GM03348 (cell line): ENCODE measurements around the gene SPPL2B.
"Not testable (repeated sequence)": the region's sequence is repeated elsewhere in the genome, so short reads cannot be mapped to it uniquely, and the experiment has no call there.

ENCODE experiments used
- DNase-seq: peaks from one replicate; pipeline ENCODE4 v3.0.0; 2012; ENCODE audit warnings: low spot score

The SPPL2B gene

DNA sequence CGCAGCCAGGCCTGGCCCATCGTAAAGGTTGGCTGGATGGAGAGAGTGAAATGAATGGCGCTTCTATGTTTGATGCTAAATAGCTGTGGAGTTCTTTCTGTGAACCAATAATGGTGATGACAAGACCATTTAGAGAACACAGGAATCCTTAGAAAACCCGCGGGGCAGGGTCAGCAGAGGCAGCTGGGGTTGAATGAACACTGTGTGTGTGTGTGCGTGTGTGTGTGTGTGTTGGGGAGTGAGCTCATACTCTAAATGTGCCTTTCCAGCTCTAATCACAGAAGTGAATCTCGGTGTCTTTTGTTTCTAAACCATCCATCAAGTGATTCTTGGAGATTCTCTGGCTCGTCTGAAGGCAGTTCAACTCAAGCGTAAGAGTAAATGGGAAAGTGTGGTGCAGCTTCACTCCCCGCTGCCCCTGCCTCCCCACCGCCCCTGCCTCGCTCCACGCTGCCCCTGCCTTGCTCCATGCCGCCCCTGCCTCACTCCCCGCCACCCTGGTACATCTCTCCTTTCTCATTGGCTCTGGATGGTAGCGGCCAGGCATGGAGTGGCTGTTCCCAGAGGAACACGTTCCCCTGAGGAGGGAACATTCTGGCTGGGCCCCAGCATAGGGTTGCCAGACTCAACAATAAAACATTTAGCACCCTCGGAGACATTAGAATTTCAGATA is 52.8 kb downstream of the SPPL2B start:
- no peak for DNase-seq

DNA sequence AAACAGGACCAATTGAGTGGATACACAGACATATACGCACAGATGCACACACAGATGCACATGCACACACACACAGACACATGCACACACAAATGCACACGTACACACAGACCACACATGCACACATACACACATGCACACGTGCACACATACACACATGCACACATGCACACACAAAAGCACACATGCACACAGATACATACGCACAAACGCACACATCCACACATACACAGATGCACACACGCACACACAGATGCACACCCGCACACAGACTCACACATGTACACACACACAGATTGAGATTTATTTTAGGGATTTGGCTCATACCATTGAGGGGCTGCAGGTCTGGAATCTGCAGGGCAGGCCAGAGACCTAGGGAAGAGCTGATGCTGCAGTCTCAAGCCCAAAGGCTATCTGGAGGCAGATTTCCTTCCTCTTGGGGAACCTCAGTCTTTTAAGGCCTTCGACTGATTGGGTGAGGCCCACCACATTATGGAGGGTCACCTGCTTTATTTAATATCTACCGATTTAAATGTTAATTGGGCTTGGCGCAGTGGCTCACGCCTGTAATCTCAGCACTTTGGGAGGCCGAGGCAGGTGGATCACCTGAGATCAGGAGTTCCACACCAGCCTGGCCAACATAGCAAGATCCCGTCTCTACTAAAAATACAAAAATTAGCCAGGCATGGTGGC is 54.2 kb downstream of the SPPL2B start:
- no peak for DNase-seq

DNA sequence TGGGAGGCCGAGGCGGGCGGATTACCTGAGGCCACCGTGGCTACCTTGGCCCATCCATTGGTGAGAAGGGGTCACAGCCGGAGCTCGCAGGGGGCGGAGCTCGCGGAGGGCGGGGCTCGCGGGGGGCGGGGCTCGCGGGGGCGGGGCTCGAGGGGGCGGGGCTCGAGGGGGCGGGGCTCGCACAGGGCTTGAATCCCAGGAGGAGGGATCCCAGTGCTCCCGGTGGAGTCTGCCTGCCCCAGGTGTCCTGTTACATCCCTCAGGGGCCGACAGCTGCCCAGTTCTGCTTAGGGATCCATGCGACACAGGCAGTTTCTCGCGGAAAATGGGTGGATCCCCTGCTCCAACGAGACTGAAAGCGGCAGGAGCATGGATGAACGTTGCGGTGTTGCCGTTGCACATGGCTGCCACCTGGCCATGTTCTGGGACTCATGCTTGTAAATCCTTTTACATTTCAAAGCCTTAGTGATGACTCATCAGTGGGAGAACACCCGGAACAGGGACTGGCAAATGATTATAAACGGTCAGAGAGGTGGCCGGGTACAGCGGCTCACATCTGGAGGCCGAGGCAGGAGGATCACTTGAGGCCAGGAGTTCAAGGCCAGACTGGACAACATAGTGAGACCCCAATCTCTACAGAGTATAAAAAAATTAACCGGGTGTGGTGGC is 56.7 kb downstream of the SPPL2B start:
- peak; percentile 89 for DNase-seq

DNA sequence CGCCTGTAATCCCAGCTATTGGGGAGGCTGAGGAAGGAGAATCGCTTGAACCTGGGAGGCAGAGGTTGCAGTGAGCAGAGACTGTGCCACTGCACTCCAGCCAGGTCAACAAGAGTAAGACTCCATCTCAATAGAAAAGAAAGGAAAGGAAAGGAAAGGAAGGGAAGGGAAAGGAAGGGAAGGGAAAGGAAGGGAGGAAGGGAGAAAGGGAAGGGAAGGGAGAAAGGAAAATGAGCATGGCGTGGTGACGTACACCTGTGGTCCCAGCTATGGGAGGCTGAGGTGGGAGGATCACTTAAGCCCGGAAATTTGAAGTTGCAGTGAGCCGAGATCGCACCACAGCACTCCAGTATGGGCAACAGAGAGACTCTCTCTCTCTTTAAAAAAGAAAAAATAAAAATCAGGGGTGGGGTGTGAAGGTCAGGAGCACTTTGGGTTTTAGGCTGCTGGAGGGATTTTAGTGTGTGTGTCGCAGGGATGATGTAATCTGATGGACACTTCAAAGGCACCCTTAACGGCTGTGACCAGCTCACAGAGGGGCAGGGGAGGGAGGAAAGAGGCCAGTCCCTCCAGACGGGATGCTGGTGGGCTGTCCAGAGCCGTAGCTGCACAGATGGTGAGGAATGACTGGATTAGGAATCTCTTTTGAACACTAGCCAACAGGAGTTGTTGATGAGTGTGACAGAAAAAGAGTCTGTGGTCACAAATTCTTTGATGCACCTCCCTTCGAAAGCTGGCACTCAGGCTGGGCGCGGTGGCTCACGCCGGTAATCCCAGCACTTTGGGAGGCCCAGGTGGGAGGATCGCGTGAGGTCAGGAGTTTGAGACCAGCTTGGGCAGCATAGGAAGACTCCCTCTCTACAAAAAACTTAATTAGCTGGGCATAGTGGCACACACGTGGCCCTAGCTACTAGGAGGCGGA is 59.1 kb downstream of the SPPL2B start:
- DNase-seq = no peak

DNA sequence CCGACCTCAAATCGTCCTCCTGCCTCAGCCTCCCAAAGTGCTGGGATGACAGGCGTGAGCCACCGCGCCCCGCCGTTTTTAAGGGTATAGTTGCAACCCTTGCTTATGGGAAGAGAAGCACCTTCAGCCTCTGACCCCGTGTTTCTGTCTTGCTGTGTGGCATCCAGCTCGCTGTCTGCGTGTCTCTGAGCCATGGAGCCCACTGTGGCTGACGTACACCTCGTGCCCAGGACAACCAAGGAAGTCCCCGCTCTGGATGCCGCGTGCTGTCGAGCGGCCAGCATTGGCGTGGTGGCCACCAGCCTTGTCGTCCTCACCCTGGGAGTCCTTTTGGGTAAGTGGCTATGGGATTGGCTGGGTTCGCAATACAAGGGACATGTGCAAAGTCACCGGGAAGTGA is 61.1 kb downstream of the SPPL2B start:
- no peak for DNase-seq

DNA sequence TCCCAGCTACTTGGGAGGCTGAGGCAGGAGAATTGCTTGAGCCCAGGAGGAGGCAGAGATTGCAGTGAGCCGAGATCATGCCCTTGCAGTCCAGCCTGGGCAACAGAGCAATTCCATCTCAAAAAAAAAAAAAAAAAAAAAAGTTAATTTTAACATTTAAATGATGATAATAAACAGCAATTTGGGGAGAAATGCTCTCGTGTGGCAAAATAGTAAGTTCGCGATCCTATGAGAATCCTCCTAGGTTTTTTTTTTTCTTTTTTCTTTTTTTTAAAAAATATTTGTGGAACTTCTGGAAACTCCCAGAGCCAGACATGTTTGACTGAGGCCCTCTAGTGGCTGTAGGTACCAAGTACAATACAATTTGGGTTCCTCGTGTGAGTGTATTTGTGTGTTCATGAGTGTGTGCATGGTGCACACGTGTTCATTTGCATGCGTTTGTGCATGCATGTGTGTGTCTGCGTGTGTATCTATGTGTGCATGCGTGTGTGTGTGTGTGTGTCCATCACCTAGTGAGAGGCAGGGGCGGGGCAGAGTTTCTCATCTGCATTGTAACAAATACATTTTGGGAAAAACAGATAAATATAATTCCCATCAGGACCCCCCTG is 62.7 kb downstream of the SPPL2B start:
- peak; percentile 83 for DNase-seq

DNA sequence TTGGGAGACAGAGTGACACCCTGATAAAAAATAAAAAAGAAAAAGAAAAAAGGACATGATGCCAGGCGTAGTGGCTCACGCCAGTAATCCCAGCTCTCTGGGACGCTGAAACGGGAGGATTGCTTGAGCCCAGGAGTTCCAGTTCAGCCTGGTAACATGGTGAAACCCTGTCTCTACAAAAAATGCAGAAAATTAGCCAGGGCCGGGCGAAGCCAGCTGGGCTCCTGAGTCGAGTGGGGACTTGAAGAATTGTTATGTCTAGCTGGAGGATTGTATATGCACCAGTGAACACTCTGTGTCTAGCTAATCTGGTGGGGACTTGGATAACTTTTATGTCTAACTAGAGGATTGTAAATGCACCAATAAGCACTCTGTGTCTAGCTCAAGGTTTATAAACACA is 63.9 kb downstream of the SPPL2B start:
- no peak for DNase-seq

DNA sequence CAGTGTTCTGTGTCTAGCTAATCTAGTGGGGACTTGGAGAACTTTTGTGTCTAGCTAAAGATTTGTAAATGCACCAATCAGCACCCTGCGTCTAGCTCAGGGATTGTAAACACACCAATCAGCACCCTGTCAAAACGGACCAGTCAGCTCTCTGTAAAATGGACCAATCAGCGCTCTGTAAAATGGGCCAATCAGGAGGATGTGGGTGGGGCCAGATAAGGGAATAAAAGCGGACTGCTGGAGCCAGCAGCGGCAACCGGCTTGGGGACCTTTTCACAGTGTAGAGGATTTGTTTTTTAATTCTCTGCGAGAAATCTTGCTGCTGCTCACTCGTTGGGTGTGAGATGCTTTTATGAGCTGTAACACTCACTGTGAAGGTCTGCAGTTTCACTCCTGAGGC is 64.4 kb downstream of the SPPL2B start:
- not testable (repeated sequence) for DNase-seq

DNA sequence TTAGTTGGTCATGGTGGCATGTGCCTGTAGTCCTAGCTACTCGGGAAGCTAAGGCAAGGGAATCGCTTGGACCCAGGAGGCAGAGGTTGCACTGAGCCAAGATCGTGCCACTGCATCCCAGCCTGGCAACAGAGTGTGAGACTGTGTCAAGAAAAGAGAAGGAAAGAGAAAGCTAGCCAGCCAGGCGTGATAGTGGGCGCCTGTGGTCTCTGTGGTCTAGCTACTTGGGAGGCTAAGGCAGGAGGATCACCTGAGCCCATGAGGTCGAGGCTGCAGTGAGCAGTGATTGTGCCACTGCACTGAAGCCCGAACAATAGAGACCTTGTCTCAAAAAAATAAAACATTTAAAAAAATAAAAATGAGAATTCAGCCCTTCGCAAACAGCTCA is 65.6 kb downstream of the SPPL2B start:
- DNase-seq = no peak

DNA sequence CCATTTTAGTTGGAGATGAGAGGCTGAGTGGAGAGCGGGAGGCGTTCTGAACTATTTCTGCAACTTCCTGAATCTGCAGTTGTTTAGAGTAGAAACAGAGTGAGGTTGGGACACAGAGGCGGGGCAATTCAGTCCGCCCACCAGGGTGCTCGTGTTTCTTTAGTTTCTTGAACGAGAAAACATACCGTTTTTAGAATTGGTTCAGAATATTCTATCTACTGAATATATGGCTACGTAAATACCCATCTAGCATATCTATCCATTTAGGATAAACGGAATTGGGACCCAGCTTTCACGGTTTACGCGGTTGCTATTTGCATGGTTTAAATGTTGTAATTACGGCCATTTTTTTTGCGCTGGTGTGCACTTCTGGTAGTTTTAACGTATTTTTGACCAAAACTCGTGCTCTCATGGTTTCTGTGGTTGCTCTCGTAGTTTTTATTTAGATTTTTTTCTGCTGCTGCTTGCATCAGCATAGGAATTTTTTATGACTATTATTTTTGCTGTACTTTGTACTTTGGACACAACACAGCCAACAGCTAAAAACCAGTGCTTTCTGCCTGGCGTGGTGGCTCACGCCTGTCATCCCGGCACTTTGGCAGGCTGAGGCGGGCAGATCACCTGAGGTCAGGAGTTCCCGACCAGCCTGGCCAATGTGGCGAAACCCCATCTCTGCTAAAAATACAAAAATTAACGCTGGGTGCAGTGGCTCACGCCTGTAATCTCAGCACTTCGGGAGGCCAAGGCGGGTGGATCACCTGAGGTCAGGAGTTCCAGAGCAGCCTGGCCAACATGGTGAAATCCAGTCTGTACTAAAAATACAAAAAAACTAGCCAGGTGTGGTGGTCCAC is 66.2 kb downstream of the SPPL2B start:
- no peak for DNase-seq

DNA sequence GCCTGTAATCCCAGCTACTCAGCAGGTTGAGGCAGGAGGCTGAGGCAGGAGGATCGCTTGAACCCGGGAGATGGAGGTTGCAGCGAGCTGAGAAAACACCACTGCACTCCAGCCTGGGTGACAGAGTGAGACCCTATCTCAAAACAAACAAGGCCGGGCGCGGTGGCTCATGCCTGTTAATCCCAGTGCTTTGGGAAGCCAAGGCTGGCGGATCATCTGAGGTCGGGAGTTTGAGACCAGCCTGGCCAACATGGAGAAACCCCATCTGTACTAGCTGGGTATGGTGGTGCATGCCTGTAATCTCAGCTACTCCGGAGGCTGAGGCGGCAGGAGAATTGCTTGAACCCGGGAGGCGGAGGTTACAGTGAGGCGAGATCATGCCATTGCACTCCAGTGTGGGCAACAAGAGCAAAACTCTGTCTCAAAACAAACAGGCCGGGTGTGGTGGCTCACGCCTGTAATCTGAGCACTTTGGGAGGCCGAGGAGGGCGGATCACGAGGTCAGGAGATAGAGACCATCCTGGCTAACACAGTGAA is 66.9 kb downstream of the SPPL2B start:
- not testable (repeated sequence) for DNase-seq

DNA sequence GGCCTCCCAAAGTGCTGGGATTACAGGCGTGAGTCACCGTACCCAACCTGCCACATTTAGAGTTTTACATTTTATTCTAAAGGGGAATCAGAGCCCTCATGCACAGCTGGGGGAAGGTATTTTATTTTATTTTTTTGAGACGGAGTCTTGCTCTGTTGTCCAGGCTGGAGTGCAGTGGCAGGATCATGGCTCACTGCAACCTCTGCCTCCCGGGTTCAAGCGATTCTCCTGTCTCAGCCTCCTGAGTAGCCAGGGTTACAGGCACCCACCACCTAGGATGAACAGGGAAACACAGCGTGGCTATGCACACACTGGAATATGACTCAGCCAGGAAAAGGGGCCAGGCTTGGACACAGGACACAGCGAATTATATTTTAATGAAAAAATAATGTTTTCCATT is 68.7 kb downstream of the SPPL2B start:
- DNase-seq = not testable (repeated sequence)

DNA sequence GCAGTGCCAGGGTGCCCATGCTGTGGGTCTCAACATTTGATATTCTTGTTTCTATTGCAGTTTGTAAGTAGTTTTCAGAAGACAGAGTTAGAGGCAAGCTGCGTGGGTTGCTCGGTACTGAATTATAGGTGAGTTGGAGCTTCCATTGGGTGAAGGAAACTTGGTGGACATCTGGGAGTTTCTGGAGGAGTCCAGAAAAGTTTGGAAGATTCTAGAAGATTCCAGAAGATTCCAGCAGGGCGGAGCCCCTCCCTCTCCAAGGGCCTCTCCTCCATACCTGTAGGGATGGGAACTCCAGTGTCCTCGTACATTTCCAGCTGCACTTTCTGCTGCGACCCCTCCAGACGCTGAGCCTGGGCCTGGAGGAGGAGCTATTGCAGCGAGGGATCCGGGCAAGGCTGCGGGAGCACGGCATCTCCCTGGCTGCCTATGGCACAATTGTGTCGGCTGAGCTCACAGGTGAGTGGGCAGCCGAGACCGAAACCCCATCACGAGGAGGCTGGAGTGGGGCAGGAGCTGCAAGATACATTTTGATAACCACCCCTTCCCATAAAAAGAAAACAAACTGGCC is 70.3 kb downstream of the SPPL2B start:
- DNase-seq = no peak

DNA sequence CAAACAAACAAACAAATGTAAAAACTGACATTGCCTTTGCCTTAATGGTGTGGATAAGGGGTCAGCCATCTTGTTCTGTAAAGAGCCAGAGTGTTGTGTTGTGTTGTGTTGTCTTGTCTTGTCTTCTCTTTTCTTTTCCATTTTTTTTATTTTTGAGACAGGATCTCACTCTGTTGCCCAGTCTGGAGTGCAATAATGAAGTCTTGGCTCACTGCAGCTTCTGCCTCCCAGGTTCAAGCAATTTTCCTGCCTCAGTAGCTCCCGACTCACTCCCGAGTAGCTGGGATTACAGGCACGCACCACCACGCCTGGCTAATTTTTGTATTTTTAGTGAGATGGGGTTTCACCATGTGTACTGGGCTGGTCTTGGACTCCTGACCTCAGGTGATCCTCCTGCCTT is 71.1 kb downstream of the SPPL2B start:
- DNase-seq = no peak
